Right ventricle myocardium superior (tissue), 1 donor: ENCODE measurements around the gene PMS2. TPM values are rescaled to one million over a fixed set of nuclear protein-coding genes. Genes with fewer than 3 reads are reported as not detected.
"Not testable (repeated sequence)": the region's sequence is repeated elsewhere in the genome, so short reads cannot be mapped to it uniquely, and the experiment has no call there.

ENCODE experiments used
- ATAC-seq: fragments of 200-7000 bp; cut with Tn5 transposase; one replicate; pipeline ENCODE4 v1.9.1; 2020; ENCODE audit warnings: mild to moderate bottlenecking; ENCODE audit not compliant: poor library complexity
- DNase-seq: peaks from one replicate; pipeline ENCODE4 v3.0.0-alpha.2; 2020
- intact Hi-C: fragments of 100-400 bp; cut with DNase I; formaldehyde crosslinking; loops from one replicate; pipeline ENCODE4 v1.11.2; 2022
- total RNA-seq: library from RNA; stranded (reverse); fragmentation: NEBNext Ultra II Directional; extraction: Animal tissue kit (Norgen Biotek cat#: 25700); gene quantifications from one replicate; pipeline ENCODE4 v1.2.1, GENCODE V29; 2021
- donor health status: DM: no; HTN: yes; CAD: no; lungs with severe emphysema.

Gene PMS2
- total RNA-seq, 1 donor from 2014 or later, result 5.2 TPM

DNA sequence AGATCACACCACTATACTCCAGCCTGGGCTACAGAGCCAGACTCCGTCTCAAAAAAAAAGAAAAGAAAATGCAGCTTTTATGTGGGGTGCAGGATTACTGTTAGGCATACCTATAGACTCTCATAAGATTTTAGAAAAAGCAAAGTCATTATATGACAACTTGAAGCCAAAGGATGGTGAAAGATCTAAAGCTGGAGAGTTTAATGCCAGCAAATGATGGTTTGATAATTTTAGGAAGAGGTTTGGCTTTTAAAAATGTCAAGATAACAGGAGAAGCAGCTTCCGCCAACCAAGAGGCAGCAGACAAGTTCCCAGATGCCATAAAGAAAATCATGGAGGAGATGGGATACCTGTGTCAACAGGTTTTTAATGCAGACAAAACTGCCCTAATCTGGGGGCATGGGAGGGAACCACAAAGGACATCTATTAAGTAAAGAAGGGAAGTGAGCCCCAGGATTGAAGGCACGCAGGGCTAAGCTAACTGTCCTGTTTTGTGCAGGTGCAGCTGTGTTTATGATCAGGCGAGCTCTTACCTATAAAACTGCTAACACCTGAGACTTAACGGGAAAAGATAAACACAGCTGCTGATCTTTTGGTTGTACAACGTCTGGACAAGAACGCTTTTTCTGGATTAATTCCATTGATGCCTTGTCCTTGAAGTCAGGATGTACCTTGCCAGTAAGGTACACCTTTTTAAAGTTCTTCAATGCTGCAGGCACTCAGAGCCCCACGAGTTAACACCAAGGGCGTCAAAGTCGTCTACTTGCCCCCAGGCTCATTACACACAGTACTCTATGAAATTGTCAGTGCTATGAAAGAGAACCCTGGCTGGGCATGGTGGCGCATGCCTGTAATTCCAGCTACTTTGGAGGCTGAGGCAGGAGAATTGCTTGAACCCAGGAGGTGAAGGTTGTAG, 11.8 kb upstream of the PMS2 start:
- intact Hi-C loops, result no loop called here
- DNase-seq (no peak), ATAC-seq (no peak)

- no peak for DNase-seq
- no peak for ATAC-seq
- intact Hi-C loops, result no loop called here
Measured at GRCh38 chr7:6016653-6016966, 7.8 kb upstream of the PMS2 start.

- ATAC-seq (peak; percentile 82), DNase-seq (peak; percentile 85)
- intact Hi-C loops, result no loop called here
Measured at GRCh38 chr7:6015917-6016652, 7.2 kb upstream of the PMS2 start.

DNA sequence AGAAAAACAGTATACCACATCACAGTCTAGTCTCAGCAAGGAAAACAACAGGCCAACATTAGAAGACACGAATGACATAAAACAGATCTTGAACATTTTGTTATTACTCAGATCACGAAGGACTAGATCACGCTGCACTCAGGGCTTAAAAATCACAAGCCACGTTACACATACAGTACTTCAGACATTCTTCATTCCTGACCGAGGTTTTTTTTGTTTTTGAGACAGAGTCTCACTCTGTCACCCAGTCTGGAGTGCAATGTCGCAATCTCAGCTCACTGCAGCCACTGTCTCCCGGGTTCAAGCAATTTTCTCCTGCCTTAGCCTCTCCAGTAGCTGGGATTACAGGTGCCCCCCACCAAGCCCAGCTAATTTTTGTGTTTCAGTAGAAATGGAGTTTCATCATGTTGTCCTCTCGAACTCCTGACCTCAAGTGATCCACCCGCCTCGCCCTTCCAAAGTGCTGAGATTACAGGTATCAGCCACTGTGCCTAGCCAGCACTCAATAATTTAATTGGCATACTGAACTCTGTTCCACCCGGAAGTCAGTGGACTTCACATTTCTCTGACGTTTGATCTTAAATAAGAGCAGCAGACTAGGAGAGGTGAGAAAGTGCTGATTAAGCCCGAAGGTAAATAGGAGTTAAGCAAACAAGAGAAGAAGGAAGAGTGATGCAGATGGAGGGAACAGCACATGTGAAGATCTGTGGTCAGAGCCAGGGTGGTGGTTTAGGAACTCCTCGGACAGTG, 3.7 kb upstream of the PMS2 start:
- DNase-seq (no peak), ATAC-seq (no peak)
- intact Hi-C loops, result no loop called here

GRCh38 chr7:6011541-6011940, 2.7 kb upstream of the PMS2 start:
- ATAC-seq, result no peak
- intact Hi-C loops, result no loop called here
- no peak for DNase-seq

GRCh38 chr7:6010370-6010769, 1.5 kb upstream of the PMS2 start:
- intact Hi-C loops, ATAC-seq, DNase-seq: not testable (repeated sequence)

DNA sequence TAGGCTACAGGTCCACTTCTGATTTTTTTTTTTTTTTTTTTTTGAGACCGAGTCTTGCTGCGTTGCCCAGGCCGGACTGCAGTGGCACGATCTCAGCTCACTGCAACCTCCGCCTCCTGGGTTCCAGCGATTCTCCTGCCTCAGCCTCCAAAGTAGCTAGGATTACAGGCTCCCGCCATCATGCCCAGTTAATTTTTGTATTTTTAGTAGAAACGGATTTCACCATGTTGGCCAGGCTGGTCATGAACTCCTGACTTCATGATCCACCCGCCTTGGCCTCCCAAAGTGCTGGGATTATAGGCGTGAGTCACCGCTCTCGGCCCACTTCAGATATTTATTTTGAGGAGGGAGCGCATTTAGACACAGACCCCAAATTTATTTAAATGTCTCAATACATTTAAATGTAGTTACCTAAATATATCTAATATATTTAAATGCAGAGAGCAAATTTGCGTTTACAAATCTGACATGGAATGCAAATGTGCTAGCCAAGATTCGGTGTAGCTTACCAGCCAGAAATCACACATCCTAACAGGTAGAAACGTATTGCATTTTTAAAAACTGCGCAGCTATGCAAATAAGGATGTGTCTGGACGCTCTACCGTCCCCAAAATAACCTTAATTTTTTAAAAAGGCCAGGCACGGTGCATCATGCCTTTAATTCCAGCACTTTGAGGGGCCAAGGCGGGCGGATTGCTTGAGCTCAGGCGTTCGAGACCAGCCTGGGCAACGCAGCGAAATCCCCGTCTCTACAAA, 836 bp downstream of the PMS2 start:
- intact Hi-C loops, DNase-seq: not testable (repeated sequence)

GRCh38 chr7:6007386-6007785, 1.5 kb downstream of the PMS2 start:
- ATAC-seq (no peak), DNase-seq (no peak)
- intact Hi-C loops, result no loop called here

More for the DNA sequence above, 836 bp downstream of the PMS2 start:
- ATAC-seq, result not testable (repeated sequence)

- peak; percentile 79 for ATAC-seq
- no peak for DNase-seq
- intact Hi-C loops, result loop anchor here (10.0 kb wide), 1 partner anchor 437 kb away; no protein-coding TSS in a partner anchor
Measured at GRCh38 chr7:5997210-5997808, 11.5 kb downstream of the PMS2 start.

GRCh38 chr7:5987061-5987460, 21.8 kb downstream of the PMS2 start:
- DNase-seq, ATAC-seq, intact Hi-C loops: not testable (repeated sequence)

DNA sequence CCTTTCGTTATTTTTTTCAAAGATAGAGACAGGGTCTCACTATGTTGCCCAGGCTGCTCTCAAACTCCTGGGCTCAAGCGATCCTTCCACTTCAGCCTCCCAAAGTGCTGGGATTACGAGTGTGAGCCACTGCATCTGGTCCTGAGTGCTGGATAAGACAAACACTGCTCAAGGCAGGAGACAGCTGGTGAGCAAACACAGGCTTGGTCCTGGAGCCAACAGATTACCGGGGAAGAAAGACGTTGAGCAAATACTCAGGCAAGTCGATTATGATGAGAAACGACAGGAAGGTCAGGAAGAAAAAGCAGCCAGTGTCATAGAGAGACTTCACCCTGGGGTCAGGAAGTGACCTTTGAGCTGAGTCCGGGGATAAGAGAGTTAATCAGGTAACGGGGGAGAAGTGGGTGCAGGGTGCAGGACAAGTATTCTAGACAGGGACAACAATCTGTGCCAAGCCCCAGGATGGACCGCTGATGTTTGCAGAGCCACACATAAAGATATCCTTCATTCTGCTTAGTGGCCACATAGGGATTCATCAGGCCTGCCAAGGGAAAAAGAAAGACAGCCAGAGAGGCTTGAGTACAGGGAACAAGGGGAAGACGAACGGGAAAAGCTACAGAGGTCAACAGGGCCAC, 29.1 kb downstream of the PMS2 start:
- DNase-seq, ATAC-seq, intact Hi-C loops: not testable (repeated sequence)

DNA sequence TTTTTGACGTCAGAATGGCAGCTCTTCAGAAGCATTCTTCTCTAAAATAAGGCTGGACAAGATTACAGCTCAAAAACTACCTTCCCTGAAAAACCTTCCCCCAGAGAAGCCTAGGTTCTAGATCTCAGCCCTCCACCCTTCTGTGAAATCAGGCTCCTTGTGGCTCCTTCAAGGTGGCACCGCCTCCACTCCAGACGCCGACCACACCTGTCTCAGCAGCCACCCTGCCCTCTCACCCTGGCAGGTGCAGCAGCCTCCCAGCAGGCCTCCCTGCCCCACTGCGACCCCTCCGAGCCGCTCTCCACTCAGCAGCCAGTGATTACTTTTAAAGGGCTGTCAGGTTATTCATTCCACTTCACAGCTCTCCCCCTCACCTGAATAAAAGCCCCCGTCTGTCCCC, 35.3 kb downstream of the PMS2 start:
- DNase-seq, intact Hi-C loops, ATAC-seq: not testable (repeated sequence)

DNA sequence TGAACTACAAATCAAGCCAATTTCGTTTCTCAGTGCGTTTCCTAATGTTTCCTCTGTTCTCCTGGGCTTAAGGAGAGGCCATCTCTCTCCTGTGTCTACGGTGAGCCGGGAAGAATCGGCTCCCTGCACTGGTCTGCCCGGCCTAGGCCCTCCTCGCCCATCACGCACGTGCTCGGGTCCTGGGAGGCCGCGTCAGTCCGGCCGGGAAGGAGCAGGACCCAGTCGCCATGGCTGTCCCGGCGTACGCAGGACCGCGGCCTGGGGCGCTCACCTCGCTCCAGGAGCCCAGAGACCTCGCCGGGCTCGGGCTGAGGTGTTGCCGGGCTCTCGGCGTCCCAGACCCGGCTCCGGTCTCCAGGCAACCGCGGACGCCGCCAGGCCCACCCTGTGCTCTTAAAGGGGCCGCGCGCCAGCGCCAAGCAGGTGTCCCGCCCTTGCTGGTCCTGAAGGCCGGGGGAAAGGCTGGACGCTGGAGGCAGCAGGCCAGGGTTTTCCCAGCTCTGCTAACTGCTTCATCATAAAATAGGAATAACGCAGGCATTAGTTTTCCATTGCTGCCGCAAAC, 38.4 kb downstream of the PMS2 start, which contains the start of gene RSPH10B:
TSS of gene RSPH10B (minus strand) at position 343 of the 565 bp plus-strand sequence. CDS start 3,573 bp downstream, outside the sequence.
- ATAC-seq, result peak; percentile 72

GRCh38 chr7:5963810-5964209, 45.0 kb downstream of the PMS2 start:
- ATAC-seq, DNase-seq, intact Hi-C loops: not testable (repeated sequence)

More for the DNA sequence above, 38.4 kb downstream of the PMS2 start, which contains the start of gene RSPH10B:
- DNase-seq, intact Hi-C loops: not testable (repeated sequence)

- DNase-seq, intact Hi-C loops, ATAC-seq: not testable (repeated sequence)
Measured at GRCh38 chr7:5963205-5963604, 45.6 kb downstream of the PMS2 start.

- DNase-seq, ATAC-seq, intact Hi-C loops: not testable (repeated sequence)
Measured at GRCh38 chr7:5934945-5935450, 73.9 kb downstream of the PMS2 start.
